ENCODE data around the gene THPO. TPM values are rescaled to one million over a fixed set of nuclear protein-coding genes. Genes with fewer than 3 reads are reported as not detected.

Gene THPO
- total and polyA plus RNA-seq, 8 donors: 0.38 to 1.8 (median 0.93) TPM; not detected in 5

GRCh38 chr3:184325715-184326369 is 52.2 kb downstream of the THPO start:
- intact Hi-C loops (cut with DNase I; ENCODE audit: low total_unique reads): no loop called here
- TF ChIP-seq POLR2AphosphoS5 (IDR thresholded peaks at IDR 0.05): no peak
- TF ChIP-seq CTCF (IDR thresholded peaks at IDR 0.05): no peak
- no peak for TF ChIP-seq POLR2A (IDR thresholded peaks at IDR 0.05)
- WGBS, 5 donors: 67 to 79% (median 71%) methylated on average over 6 of the region's 6 CpGs
- no peak overlapping the region for H3K4me3 ChIP-seq
- peaks cover 97 to 100% (median 100%) of the 10 kb centered on the region in 4 donors for H3K36me3 ChIP-seq
- no peaks in the 10 kb centered on the region for H3K9me3 ChIP-seq
- no peak for DNase-seq
- H3K27ac ChIP-seq: no peak overlapping the region
- peaks cover 8 to 17% (median 10%) of the 10 kb centered on the region in 4 donors for H3K4me1 ChIP-seq
- no peaks in the 10 kb centered on the region for H3K27me3 ChIP-seq

DNA sequence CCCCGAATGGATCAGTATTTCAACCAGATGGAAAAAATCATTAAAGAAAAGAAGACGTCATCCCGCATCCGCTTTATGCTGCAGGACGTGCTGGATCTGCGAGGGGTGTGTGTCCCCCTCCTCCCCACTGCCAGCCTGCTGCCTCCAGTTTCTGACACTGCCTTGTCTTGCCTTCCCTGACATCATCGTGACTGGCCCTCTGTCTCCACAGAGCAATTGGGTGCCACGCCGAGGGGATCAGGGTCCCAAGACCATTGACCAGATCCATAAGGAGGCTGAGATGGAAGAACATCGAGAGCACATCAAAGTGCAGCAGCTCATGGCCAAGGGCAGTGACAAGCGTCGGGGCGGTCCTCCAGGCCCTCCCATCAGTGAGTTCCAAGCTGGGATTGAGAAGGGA is 52.7 kb downstream of the THPO start:
- Histone ChIP-seq H3K9me3 (no peaks in the 10 kb centered on the region), H3K4me3 (no peak overlapping the region), H3K4me1 (peaks cover 13 to 23% (median 16%) of the 10 kb centered on the region in 4 donors), H3K36me3 (peaks cover 98 to 100% (median 100%) of the 10 kb centered on the region in 4 donors), H3K27ac (no peak overlapping the region), H3K27me3 (no peaks in the 10 kb centered on the region)
- intact Hi-C loops (cut with DNase I; ENCODE audit: low total_unique reads): no loop called here
- 88 to 92% (median 90%) methylated on average over 13 of the region's 13 CpGs for WGBS, 5 donors
- no peak for DNase-seq
- TF ChIP-seq POLR2AphosphoS5 (IDR thresholded peaks at IDR 0.05): no peak
- no peak for TF ChIP-seq EP300 (IDR thresholded peaks at IDR 0.05)
- TF ChIP-seq CTCF (IDR thresholded peaks at IDR 0.05): no peak
- TF ChIP-seq POLR2A (IDR thresholded peaks at IDR 0.05): no peak

GRCh38 chr3:184323696-184324095 is 54.3 kb downstream of the THPO start:
- Histone ChIP-seq H3K27me3 (no peaks in the 10 kb centered on the region), H3K27ac (peak overlapping the region in 2 of 5 donors; percentile 18 to 27), H3K36me3 (peaks cover 85 to 96% (median 87%) of the 10 kb centered on the region in 4 donors), H3K4me1 (peaks cover 27 to 38% (median 31%) of the 10 kb centered on the region in 4 donors), H3K9me3 (no peaks in the 10 kb centered on the region), H3K4me3 (no peak overlapping the region)
- WGBS, 5 donors: 83 to 90% (median 85%) methylated on average over 8 of the region's 8 CpGs
- no peak for TF ChIP-seq CTCF (IDR thresholded peaks at IDR 0.05)
- TF ChIP-seq POLR2A (IDR thresholded peaks at IDR 0.05): no peak
- no peak for TF ChIP-seq POLR2AphosphoS5 (IDR thresholded peaks at IDR 0.05)
- no peak for TF ChIP-seq EP300 (IDR thresholded peaks at IDR 0.05)
- intact Hi-C loops (cut with DNase I; ENCODE audit: low total_unique reads): no loop called here
- DNase-seq: no peak

GRCh38 chr3:184322731-184323487 is 55.1 kb downstream of the THPO start:
- H3K4me3 ChIP-seq: no peak overlapping the region
- no peaks in the 10 kb centered on the region for H3K9me3 ChIP-seq
- peaks cover 82 to 96% (median 86%) of the 10 kb centered on the region in 4 donors for H3K36me3 ChIP-seq
- no peaks in the 10 kb centered on the region for H3K27me3 ChIP-seq
- intact Hi-C loops (cut with DNase I; ENCODE audit: low total_unique reads): no loop called here
- no peak for DNase-seq
- peaks cover 34 to 46% (median 39%) of the 10 kb centered on the region in 4 donors for H3K4me1 ChIP-seq
- TF ChIP-seq CTCF (IDR thresholded peaks at IDR 0.05) (no peak), POLR2A (IDR thresholded peaks at IDR 0.05) (no peak), EP300 (IDR thresholded peaks at IDR 0.05) (no peak), POLR2AphosphoS5 (IDR thresholded peaks at IDR 0.05) (no peak)
- H3K27ac ChIP-seq: peak overlapping the region in 4 of 5 donors; percentile 18 to 99 (median 94)
- WGBS, 5 donors: 83 to 90% (median 86%) methylated on average over 20 of the region's 20 CpGs

Small RNAs within 50 kb of the gene (small RNA-seq; reads per million reads assigned to genes)
- gene SNORD66: 1,640 to 2,799 (median 2,271) reads per million in 4 donors

Other genes with a start within 250 kb of the THPO start
- 100 to 1,000 TPM in 1 of 5 donors, 10 to 100 TPM in 3, 1 to 10 TPM in 1; 1.4 to 113 (median 36.5) TPM for gene EIF2B5, start 242.8 kb downstream of the THPO start, total RNA-seq
- 10 to 100 TPM; 33.0 to 42.0 (median 33.7) TPM for gene EIF2B5, start 242.8 kb downstream of the THPO start, polyA plus RNA-seq
- gene DVL3, start 222.8 kb downstream of the THPO start, total RNA-seq: 100 to 1,000 TPM in 1 of 5 donors, 10 to 100 TPM in 4; 27.9 to 107 (median 55.4) TPM
- 10 to 100 TPM; 21.2 to 26.4 (median 25.8) TPM for gene DVL3, start 222.8 kb downstream of the THPO start, polyA plus RNA-seq
- gene AP2M1, start 203.4 kb downstream of the THPO start, total RNA-seq: 100 to 1,000 TPM in 4 of 5 donors, 10 to 100 TPM in 1; 96.2 to 204 (median 134) TPM
- gene AP2M1, start 203.4 kb downstream of the THPO start, polyA plus RNA-seq: 100 to 1,000 TPM; 143 to 220 (median 208) TPM
- gene ABCF3, start 192.0 kb downstream of the THPO start, total RNA-seq: 100 to 1,000 TPM in 1 of 5 donors, 10 to 100 TPM in 4; 21.6 to 194 (median 55.9) TPM
- 10 to 100 TPM; 43.4 to 45.0 (median 44.5) TPM for gene ABCF3, start 192.0 kb downstream of the THPO start, polyA plus RNA-seq
- gene VWA5B2, start 148.6 kb downstream of the THPO start, total RNA-seq: 10 to 100 TPM in 2 of 5 donors, 1 to 10 TPM in 2, under 1 TPM in 1; under 0.01 to 100.0 (median 2.4) TPM
- 1 to 10 TPM; 1.6 to 3.5 (median 2.4) TPM for gene VWA5B2, start 148.6 kb downstream of the THPO start, polyA plus RNA-seq
- gene ALG3, start 129.2 kb downstream of the THPO start, total RNA-seq: 100 to 1,000 TPM in 1 of 5 donors, 10 to 100 TPM in 4; 17.1 to 253 (median 24.1) TPM
- 10 to 100 TPM; 20.9 to 22.5 (median 20.9) TPM for gene ALG3, start 129.2 kb downstream of the THPO start, polyA plus RNA-seq
- 10 to 100 TPM in 1 of 5 donors, 1 to 10 TPM in 2, under 1 TPM in 1, not detected in 1; 0.73 to 18.5 (median 4.2) TPM for gene EEF1AKMT4, start 128.5 kb downstream of the THPO start, total RNA-seq
- gene EEF1AKMT4, start 128.5 kb downstream of the THPO start, polyA plus RNA-seq: 1 to 10 TPM; 4.4 to 6.5 (median 6.4) TPM
- gene CAMK2N2, start 116.7 kb downstream of the THPO start, total RNA-seq: not detected
- 1 to 10 TPM in 1 of 3 donors, under 1 TPM in 2; 0.58 to 1.2 (median 0.68) TPM for gene CAMK2N2, start 116.7 kb downstream of the THPO start, polyA plus RNA-seq
- 1 to 10 TPM in 1 of 5 donors, under 1 TPM in 1, not detected in 3; 0.45 to 2.9 TPM for gene ECE2, start 102.2 kb downstream of the THPO start, total RNA-seq
- not detected for gene ECE2, start 102.2 kb downstream of the THPO start, polyA plus RNA-seq
- 100 to 1,000 TPM; 124 to 239 (median 172) TPM for gene PSMD2, start 79.0 kb downstream of the THPO start, total RNA-seq
- 100 to 1,000 TPM in 1 of 3 donors, 10 to 100 TPM in 2; 73.0 to 119 (median 81.7) TPM for gene PSMD2, start 79.0 kb downstream of the THPO start, polyA plus RNA-seq
- gene EIF4G1, start 63.6 kb downstream of the THPO start, total RNA-seq: 100 to 1,000 TPM; 167 to 572 (median 203) TPM
- 100 to 1,000 TPM in 2 of 3 donors, 10 to 100 TPM in 1; 86.5 to 171 (median 134) TPM for gene EIF4G1, start 63.6 kb downstream of the THPO start, polyA plus RNA-seq
- gene FAM131A, start 40.6 kb downstream of the THPO start, total RNA-seq: 10 to 100 TPM in 3 of 5 donors, 1 to 10 TPM in 2; 1.8 to 73.2 (median 28.8) TPM
- gene FAM131A, start 40.6 kb downstream of the THPO start, polyA plus RNA-seq: 10 to 100 TPM; 10.0 to 13.0 (median 12.5) TPM
- 10 to 100 TPM in 2 of 5 donors, 1 to 10 TPM in 3; 4.2 to 34.5 (median 5.8) TPM for gene CLCN2, start 16.6 kb downstream of the THPO start, total RNA-seq
- 1 to 10 TPM; 2.1 to 5.1 (median 2.5) TPM for gene CLCN2, start 16.6 kb downstream of the THPO start, polyA plus RNA-seq
- 100 to 1,000 TPM in 2 of 5 donors, 10 to 100 TPM in 3; 14.0 to 273 (median 85.0) TPM for gene POLR2H, start 16.5 kb downstream of the THPO start, total RNA-seq
- 100 to 1,000 TPM; 103 to 142 (median 116) TPM for gene POLR2H, start 16.5 kb downstream of the THPO start, polyA plus RNA-seq
- 10 to 100 TPM in 1 of 5 donors, 1 to 10 TPM in 4; 6.1 to 27.2 (median 9.2) TPM for gene CHRD, start 1.8 kb upstream of the THPO start, total RNA-seq
- 1 to 10 TPM; 5.2 to 7.1 (median 5.7) TPM for gene CHRD, start 1.8 kb upstream of the THPO start, polyA plus RNA-seq
- 10 to 100 TPM; 20.4 to 33.3 (median 22.8) TPM for gene EPHB3, start 183.6 kb upstream of the THPO start, total RNA-seq
- gene EPHB3, start 183.6 kb upstream of the THPO start, polyA plus RNA-seq: 10 to 100 TPM in 1 of 3 donors, 1 to 10 TPM in 2; 2.9 to 25.1 (median 8.5) TPM

Measured in stomach (tissue), 9 donors.